ENCODE results near the gene ZNF609.

Gene ZNF609

DNA sequence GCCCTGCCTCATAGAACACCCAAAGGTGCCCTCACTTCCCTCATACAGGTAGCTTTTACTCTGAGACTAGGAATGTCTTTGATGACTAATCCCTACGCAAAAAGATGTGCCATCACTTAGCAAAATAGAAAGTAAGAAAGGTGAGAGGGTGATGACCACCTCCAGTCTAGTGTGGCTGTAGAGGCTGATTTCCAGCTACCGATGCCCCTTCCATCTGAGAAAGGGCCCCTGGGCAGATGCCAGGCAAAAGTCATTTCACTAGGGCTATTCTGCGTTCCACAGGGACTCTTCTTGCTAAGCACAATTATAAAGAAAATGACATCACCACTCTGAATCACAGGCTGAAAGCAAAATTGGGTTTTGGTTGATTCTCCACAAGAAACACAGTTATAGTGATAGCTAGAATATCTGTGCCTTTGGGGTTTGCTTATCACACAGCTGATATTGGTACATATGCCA is 237.6 kb downstream of the ZNF609 start:
- DNase-seq (ENCODE audit: low read depth): no peak

GRCh38 chr15:64698823-64699222 is 238.4 kb downstream of the ZNF609 start:
- DNase-seq (ENCODE audit: low read depth): no peak

- no peak for DNase-seq (ENCODE audit: low read depth)
These were observed 239.5 kb downstream of the ZNF609 start for GRCh38 chr15:64699751-64700388.

- no peak for DNase-seq (ENCODE audit: low read depth)
These were observed 240.7 kb downstream of the ZNF609 start for GRCh38 chr15:64701051-64701450.

DNA sequence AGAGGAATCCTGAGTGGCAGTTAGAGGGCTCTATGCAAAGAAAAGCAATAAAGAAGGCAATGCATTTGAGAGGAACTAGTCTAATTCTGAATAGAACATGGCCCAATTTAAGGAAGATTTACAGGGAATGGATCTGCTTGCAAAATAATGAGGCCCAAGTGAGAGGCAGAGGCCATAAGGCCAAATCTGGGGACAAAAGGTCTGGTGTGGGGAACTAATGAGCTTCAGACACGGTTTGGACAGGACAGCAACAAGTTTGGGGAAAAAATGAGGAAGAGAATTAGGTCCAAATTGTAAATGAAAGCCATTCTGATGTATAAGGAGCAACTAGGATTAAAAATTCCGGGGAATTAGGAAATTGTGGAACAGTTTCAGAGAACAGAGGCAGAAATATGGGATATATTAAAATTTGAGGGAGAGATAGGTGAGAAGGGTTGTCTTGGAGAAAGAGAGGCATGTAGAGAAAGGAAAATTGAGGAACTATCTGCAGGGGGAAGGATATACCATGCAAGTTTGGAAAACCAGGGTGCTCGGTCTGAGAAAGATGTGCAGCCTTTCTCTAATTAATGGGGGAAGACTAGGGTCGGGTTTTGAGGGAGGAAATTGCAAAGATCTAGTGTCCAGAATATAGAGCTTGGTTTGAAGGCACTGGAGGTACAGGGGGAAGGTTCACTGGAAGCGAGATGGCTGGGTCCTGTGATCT is 241.3 kb downstream of the ZNF609 start:
- DNase-seq (ENCODE audit: low read depth): no peak

DNA sequence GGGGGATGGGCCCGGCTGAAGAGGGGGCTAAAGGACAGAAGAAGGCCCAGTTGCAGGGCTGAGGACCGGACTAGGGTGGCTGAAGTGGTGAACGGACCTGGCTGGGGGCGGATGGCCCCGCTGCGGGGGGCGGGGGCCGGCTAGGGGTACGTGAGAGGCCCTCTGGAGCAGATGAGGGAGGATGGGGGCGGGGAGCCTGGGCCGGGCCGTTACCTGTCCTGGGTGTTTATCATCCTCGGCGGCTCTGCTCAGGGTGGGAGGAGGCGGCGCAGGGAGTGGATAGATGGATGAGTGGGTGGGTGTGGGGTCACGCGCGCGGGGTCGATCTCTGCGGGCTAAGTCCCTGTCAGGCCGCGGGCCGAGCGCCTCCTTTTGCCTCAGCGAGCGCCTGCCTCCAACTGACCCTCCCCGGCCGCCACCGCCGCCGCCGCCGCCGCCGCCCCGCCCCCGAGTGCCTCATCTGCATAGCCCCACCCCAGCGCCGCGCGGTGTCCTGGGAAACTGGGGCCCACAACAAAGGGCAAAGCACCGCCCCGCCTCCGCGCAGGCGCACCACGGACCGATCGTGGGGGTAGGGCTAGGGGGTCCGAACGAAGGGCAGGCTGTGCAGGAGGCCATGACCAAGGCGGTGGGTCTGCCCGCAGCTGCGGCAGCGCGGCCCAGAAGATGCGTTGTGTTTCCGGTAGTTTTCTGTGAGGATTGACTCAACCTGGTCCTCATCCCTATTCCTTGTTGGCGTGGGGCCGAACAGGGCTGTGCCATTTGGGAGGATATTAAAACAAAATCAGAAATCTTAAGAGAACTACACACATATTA is 242.6 kb downstream of the ZNF609 start:
- DNase-seq (ENCODE audit: low read depth): peak; percentile 93

- no peak for DNase-seq (ENCODE audit: low read depth)
These were observed 243.2 kb downstream of the ZNF609 start for GRCh38 chr15:64703632-64703959.

DNA sequence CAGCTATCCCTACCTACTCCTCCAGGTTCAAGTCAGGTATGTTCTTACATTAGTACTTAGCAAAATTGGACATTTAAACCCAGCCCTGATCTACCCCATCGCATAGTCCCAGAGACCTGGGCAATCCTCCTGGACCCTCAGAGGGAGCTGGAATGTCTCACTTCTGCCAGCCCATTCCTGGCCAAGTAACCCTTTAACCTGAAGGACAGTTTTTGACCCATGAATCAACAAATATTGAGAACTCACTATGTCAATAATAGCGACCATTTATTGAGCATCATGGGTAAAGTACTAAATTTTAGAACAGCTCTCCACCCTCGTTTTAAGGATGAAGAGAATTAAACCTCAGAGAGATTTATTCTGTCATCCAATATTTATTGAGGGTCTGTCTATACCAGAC is 244.6 kb downstream of the ZNF609 start:
- DNase-seq (ENCODE audit: low read depth): no peak

DNA sequence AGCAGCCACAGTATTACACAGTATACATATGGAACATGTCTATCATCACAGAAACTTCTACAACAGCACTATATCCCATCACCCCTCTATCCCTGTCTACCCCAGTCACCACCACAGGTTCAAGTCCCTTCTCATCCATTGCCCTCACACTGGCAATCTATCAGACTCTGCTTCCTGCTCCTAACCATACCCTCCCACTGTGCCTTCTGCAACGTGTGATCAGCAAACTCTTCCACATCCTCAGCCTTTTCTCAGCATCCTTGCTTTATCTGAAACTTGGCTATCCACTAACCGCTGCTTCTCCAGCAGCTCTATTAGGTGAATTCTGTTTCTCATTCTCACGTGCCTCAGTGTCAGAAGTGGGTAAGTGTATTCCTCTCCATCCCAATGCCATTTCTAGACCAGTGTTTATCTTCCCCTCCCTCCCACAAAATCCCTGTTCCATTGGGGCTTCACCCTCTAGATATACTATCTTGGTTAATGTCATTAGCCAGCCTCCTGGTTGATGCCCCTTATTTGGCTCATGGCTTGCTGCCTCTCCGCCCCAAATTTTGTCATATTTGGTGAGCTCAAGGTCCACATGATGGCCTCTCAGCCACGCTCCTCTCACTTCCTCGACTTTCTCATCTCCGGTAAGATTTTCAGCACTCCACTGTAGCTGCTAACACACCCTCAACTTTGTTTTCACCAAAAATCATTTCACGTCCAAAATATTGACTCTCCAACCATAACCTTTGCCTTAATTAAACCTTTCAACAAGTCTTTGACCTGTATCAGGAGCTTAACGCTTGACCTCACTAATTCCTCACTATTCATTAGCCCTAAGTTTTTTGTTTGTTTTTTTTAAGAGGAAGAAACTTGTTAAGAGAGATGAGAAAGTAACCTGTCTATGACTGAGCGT is 245.9 kb downstream of the ZNF609 start:
- DNase-seq (ENCODE audit: low read depth): no peak

DNA sequence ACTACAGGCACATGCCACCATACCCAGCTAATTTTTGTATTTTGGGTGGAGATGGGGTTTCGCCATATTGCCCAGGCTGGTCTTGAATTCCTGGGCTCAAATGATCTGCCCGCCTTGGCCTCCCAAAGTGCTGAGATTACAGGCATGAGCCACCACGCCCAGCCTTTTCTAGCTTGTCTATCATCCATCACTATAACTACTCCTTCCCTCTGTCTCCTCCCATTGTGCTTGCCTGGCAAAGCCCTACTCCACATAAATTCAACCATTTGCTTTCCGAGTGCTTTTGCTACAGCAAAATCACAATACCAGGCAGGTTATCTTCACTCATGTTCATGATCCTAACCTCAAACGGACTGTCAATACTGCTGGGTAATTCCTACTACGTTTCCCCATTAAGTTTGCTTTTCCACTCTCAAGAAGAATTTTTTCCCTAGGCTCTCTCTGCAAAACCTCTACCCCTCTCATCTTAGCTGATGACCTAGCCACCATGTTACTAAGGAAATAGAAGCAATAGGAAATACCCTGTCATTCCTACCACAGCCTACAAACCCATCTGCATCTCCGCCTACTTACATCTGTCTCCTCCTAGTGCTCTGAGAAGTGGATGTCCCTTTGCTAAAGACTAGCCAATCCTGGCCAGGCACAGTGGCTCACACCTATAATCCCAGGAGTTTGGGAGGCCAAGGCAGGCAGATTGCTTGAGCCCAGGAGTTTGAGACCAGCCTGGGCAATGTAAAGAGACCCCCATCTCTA is 250.5 kb downstream of the ZNF609 start:
- DNase-seq (ENCODE audit: low read depth): no peak

DNA sequence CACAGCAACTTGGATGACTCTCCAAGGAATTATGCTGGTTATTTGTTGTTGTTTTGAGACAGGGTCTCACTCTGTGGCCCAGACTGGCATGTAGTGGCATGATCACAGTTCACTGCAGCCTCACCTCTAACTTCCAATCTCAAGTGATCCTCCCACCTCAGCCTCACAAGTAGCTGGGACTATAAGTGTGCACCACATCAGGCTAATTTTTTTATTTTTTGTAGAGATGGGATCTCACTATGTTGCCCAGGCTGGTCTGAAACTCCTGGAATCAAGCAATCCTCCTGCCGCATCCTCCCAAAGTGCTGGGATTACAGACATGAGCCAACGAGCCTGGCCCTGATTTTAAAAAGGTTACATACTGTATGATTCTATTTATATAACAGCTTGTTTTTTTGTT is 252.0 kb downstream of the ZNF609 start:
- no peak for DNase-seq (ENCODE audit: low read depth)

DNA sequence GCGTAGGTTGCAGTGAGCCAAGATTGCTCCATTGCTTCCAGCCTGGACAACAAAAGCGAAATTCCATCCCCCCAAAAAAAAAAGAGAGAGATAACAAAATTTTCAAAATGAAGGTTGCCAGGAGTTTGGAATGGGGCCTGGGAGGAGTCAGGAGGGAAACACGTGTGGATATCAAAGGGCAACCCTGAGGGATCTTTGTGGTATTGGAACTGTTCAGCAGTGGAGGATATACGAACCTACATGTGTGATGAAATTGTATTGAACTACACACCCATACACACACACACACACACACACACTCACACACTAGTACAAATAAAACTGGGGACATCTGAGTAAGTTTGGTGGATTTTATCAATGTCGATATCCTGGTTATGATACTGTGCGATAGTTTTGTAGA is 253.2 kb downstream of the ZNF609 start:
- DNase-seq (ENCODE audit: low read depth): no peak

DNA sequence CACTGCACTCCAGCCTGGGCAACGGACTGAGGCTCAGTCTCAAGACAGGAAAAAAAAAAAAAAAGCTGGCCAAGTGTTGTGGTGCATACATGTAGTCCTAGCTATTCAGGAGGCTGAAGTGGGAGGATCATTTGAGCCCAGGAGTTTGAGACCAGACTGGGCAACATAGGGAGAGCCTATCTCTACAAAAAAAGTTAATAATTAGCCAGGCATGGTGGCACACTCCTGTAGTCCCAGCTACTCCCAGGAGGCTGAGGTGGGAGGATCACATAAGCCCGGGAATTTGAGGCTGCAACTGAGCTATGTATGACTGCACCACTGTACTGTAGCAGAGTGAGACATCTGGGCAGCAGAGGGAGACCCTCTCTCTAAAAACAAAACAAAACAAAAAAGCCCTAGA is 256.1 kb downstream of the ZNF609 start:
- DNase-seq (ENCODE audit: low read depth): no peak

DNA sequence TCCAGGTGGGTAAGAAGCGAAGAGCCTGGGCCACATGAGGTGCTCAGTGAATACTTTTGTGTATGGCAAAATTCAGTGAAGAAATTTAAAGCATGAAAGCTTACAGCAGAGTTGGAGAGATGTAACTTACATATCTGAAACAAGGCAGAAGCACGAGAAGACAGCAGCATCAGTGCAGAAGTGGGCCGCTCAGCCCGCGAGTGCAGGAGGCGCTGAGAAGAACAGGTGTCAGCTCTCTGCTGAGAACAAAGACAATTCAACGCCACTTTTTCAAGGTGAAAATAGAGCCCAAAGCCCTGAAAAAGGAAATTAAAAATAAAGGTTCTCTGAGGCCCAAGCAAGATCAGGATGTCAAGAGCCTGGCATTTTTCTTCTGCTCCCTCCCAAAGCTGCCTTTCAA is 256.8 kb downstream of the ZNF609 start:
- no peak for DNase-seq (ENCODE audit: low read depth)

DNA sequence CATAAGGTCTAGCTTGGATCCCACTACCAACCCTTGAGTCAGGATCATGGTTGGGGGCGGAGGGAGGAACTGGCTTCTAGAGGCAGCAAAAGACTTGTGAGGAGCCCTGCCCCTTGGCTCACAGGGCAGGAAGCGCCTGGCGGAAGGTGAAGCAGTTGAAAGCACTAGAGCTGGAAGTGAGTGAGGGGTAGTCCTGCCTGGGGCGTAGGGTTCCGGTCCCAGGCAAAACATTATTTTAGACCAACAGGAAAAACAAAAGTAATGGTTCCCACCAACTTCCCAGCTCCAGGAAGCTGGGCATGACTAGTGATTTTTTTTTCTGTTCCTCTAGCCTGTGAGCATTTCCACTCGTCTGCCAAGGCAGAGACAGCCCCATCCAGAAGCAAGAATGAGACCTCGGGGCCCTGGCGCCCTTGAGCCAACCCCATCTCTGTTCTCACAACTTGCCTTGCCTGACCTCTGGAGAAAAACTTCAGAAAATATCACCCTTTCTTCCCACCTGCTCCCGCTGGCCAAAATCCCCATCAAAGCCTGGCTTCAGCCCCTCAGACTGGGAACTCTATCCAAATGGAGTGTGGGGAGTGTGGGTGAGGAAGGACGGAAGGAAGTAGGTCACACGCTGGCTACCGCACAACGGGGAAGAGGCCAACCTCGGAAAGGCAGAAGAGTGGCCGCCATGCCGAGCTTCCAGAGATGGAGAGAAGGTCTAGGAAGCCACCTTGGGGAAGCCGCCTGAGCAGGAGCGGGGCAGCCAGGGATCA is 257.5 kb downstream of the ZNF609 start:
- DNase-seq (ENCODE audit: low read depth): no peak

- DNase-seq (ENCODE audit: low read depth): no peak
These were observed 259.8 kb downstream of the ZNF609 start for GRCh38 chr15:64720188-64720587.

- no peak for DNase-seq (ENCODE audit: low read depth)
These were observed 269.8 kb downstream of the ZNF609 start for GRCh38 chr15:64730151-64730550.

DNA sequence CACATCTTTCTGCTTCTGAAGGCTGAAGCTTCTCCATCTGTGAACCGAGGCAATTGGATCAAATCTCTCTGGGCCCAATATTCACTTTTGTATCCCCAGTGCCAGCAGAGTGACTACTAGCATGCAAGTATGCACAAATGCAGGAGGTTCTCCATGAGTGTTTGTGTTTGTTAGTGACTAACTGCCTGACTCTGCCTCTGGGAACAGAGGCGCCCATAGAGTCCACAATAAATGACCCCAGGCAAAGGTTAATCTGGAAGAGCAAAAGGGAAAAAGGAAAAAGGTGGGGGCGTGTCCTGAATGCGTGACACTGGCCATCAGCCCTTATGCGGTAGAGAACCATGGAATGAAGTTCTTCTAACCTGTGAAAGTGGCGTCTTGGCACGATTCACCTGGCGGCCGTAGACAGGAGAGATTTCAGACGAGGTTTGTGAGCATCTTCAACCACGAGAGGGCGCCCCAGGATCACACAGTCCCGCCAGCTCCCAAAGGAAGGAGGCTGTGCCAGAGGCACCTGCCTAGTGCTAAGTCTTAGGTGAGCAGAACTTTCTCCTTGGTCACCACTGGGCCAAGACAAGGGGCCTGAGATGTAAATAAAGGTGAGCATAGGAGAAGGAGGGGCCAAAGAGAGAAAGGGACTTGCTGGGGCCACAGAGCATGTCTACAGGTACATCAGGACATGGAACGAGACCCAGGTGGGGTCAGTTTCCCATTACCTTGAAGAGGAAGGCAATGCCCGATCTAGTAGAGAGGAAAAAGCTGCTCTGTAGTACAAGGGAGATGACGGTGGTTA is 270.8 kb downstream of the ZNF609 start:
- peak; percentile 83 for DNase-seq (ENCODE audit: low read depth)

DNA sequence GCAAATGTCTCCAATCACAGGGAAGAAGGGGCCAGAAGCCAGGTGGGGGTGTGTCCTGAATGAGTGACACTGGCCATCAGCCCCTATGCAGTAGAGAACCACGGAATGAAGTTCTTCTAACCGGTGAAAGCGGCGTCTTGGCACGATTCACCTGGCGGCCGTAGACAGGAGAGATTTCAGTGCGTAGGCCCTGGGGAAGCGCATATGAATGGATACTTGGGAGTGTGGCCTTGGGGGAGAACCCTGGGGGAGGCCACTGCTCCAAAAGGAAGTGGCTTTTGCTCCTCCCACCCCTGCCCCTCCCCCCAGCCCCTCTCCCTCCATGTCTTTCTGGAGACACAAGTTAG is 271.4 kb downstream of the ZNF609 start:
- no peak for DNase-seq (ENCODE audit: low read depth)
